ENCODE data around the gene PEF1. TPM values are rescaled to one million over a fixed set of nuclear protein-coding genes. Genes with fewer than 3 reads are reported as not detected.

The PEF1 gene
- polyA plus RNA-seq, 3 donors: 36.6 to 81.7 (median 70.7) TPM

DNA sequence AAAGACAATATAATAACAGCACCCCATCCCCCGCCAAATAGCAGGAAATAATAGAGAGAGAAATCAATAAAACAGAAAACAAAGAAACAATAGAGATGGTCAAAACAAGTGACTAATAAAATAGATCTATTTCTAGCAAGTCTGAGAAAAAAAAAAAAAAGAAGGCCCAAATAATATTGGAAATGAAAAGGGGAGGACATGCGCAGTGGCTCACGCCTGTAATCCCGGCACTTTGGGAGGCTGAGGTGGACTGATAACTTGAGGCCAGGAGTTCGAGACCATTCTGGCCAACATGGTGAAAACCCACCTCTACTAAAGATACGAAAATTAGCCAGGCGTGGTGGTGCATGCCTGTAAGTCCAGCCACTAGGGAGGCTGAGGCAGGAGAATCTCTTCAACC, 45.7 kb downstream of the PEF1 start:
- no CpG with 5 or more reads among the region's 7 CpGs for WGBS (ENCODE audit: insufficient coverage)
- peaks cover 0 to 4% (median 0%) of the 10 kb centered on the region in 7 donors for H3K9me3 Mint-ChIP-seq
- H3K4me1 Mint-ChIP-seq: peaks cover 13% of the 10 kb centered on the region

DNA sequence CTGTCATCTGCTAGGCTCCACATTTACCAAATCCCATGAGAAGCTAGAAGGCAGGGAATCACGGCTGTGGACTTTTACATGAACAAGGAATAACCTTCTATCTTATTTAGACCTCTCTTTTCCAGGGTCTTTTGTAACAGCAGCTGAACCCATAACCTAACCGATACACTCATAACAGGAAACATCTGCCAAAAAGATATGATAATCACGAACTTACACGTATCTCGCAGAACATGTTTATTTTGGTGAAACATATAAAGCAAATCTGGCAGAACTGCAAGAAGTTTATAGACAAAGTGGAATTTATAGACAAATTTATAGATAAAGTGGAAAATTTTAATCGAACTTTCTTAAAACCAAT, 48.0 kb downstream of the PEF1 start:
- Histone ChIP-seq H3K27me3 (ENCODE audit: control insufficient read depth in 2 of 2, insufficient read depth in 2 of 2, low read length in 2 of 2) (no peaks in the 10 kb centered on the region), H3K27ac (ENCODE audit: low read depth in 1 of 2, low read length in 2 of 2) (no peak overlapping the region), H3K9me3 (replicated peaks in 1 of 2; ENCODE audit: control insufficient read depth in 1 of 2, insufficient read depth in 1 of 2, low read length in 2 of 2) (no peaks in the 10 kb centered on the region), H3K36me3 (replicated peaks in 1 of 2; ENCODE audit: control insufficient read depth in 1 of 2, insufficient read depth in 2 of 2, low read length in 2 of 2) (no peaks in the 10 kb centered on the region), H2AFZ (ENCODE audit: insufficient read depth, low read depth, low read length, poor library complexity, severe bottlenecking) (no peak overlapping the region), H3K9ac (ENCODE audit: insufficient read depth, low read length, poor library complexity, severe bottlenecking) (no peak overlapping the region), H4K20me1 (ENCODE audit: insufficient read depth, low read length) (no peaks in the 10 kb centered on the region), H3K4me2 (replicated peaks; ENCODE audit: extremely low read depth, low read length, poor library complexity, severe bottlenecking) (no peak overlapping the region), H3K4me1 (ENCODE audit: control insufficient read depth in 1 of 2, insufficient read depth in 2 of 2, low read length in 2 of 2) (no peaks in the 10 kb centered on the region), H3K79me2 (ENCODE audit: insufficient read depth, low read length) (no peaks in the 10 kb centered on the region), H3K4me3 (replicated peaks in 1 of 3; ENCODE audit: low read depth in 2 of 3, low read length in 3 of 3) (no peak overlapping the region)
- peaks cover 1 to 15% (median 7%) of the 10 kb centered on the region in 3 donors for H3K27me3 Mint-ChIP-seq (ENCODE audit: low read depth in 3 of 3)
- H3K9me3 Mint-ChIP-seq: peaks cover 0 to 1% (median 0%) of the 10 kb centered on the region in 7 donors
- H3K4me3 Mint-ChIP-seq: no peak overlapping the region
- no peak for TF ChIP-seq CTCF (IDR thresholded peaks at IDR 0.05)
- DNase-seq: no peak
- 0% methylated on average over 1 of the region's 6 CpGs for WGBS (ENCODE audit: insufficient coverage)
- no peaks in the 10 kb centered on the region for H3K36me3 Mint-ChIP-seq
- peak overlapping the region in 2 of 7 donors; percentile 6 to 63 for H3K27ac Mint-ChIP-seq
- intact Hi-C loops (cut with micrococcal nuclease): no loop called here
- peaks cover 16% of the 10 kb centered on the region for H3K4me1 Mint-ChIP-seq

More for the DNA sequence above, 45.7 kb downstream of the PEF1 start:
- no peaks in the 10 kb centered on the region for H3K79me2 ChIP-seq (ENCODE audit: insufficient read depth, low read length)
- TF ChIP-seq CTCF (IDR thresholded peaks at IDR 0.05): no peak
- peaks cover 0 to 8% (median 1%) of the 10 kb centered on the region in 3 donors for H3K27me3 Mint-ChIP-seq (ENCODE audit: low read depth in 3 of 3)
- no peak overlapping the region for H3K9ac ChIP-seq (ENCODE audit: insufficient read depth, low read length, poor library complexity, severe bottlenecking)
- H3K9me3 ChIP-seq (replicated peaks in 1 of 2; ENCODE audit: control insufficient read depth in 1 of 2, insufficient read depth in 1 of 2, low read length in 2 of 2): no peaks in the 10 kb centered on the region
- no peaks in the 10 kb centered on the region for H3K27me3 ChIP-seq (ENCODE audit: control insufficient read depth in 2 of 2, insufficient read depth in 2 of 2, low read length in 2 of 2)
- no peak overlapping the region for H3K4me2 ChIP-seq (replicated peaks; ENCODE audit: extremely low read depth, low read length, poor library complexity, severe bottlenecking)
- H3K36me3 Mint-ChIP-seq: no peaks in the 10 kb centered on the region
- H3K4me1 ChIP-seq (ENCODE audit: control insufficient read depth in 1 of 2, insufficient read depth in 2 of 2, low read length in 2 of 2): no peaks in the 10 kb centered on the region
- DNase-seq: no peak
- no peak overlapping the region for H3K4me3 Mint-ChIP-seq
- no peaks in the 10 kb centered on the region for H4K20me1 ChIP-seq (ENCODE audit: insufficient read depth, low read length)
- H2AFZ ChIP-seq (ENCODE audit: insufficient read depth, low read depth, low read length, poor library complexity, severe bottlenecking): no peak overlapping the region
- intact Hi-C loops (cut with micrococcal nuclease): no loop called here
- no peak overlapping the region for H3K27ac ChIP-seq (ENCODE audit: low read depth in 1 of 2, low read length in 2 of 2)
- H3K36me3 ChIP-seq (replicated peaks in 1 of 2; ENCODE audit: control insufficient read depth in 1 of 2, insufficient read depth in 2 of 2, low read length in 2 of 2): no peaks in the 10 kb centered on the region
- H3K4me3 ChIP-seq (replicated peaks in 1 of 3; ENCODE audit: low read depth in 2 of 3, low read length in 3 of 3): no peak overlapping the region
- H3K27ac Mint-ChIP-seq: no peak overlapping the region
